ENCODE results near the gene SLC9A8.

DNA sequence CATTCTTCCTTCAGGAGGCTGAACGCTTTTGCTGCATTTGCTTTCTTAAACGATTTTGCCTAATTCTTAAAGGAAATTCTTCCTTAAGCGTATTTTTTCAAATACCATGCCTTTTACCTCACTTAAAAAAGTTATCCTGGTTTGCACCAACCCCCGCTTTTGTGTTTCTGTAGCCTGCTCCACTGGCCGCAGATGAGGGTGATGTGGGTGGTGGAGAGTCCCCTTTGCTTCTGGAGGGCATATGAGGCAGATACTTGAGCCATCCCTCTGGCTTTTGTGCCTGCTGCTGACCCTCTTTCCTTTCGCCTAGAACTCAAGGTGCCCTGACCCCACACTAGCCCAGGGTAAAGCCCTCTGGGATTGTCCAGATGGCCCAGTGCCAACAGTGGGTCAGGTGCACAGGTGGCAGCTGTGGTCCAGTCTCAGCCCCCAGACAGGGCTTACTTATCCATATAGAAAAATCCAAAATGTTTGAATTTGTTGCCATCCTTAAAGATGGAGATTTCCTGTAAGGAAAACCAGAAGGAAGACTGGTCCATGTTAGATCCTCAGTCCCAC lies 58.8 kb downstream of the SLC9A8 start:
- TF ChIP-seq, protein P1, sequence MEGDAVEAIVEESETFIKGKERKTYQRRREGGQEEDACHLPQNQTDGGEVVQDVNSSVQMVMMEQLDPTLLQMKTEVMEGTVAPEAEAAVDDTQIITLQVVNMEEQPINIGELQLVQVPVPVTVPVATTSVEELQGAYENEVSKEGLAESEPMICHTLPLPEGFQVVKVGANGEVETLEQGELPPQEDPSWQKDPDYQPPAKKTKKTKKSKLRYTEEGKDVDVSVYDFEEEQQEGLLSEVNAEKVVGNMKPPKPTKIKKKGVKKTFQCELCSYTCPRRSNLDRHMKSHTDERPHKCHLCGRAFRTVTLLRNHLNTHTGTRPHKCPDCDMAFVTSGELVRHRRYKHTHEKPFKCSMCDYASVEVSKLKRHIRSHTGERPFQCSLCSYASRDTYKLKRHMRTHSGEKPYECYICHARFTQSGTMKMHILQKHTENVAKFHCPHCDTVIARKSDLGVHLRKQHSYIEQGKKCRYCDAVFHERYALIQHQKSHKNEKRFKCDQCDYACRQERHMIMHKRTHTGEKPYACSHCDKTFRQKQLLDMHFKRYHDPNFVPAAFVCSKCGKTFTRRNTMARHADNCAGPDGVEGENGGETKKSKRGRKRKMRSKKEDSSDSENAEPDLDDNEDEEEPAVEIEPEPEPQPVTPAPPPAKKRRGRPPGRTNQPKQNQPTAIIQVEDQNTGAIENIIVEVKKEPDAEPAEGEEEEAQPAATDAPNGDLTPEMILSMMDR (IDR thresholded peaks at IDR 0.05; ENCODE audit: borderline replicate concordance, extremely low read depth, low read length, poor library complexity, severe bottlenecking): no peak
- TF ChIP-seq EZH2 (IDR thresholded peaks at IDR 0.05; ENCODE audit: borderline replicate concordance, low read depth, low read length, severe bottlenecking): no peak
